Activated T-helper 1 cell treated with anti-CD3 and anti-CD28 coated beads, Interleukin-12 subunit alpha, Interleukin-12 subunit beta, Interleukin-2, Interleukin-4 antibody, amounts not matched to agents 30 ng/mL and 10 ng/mL and 1 ng/mL, durations not matched to agents 14 hours and 24 hours and 36 hours (primary cell): Measurements from ENCODE around the gene TPP2. TPM values are rescaled to one million over a fixed set of nuclear protein-coding genes. Genes with fewer than 3 reads are reported as not detected.
A peak's percentile ranks its signal among the peaks of the same experiment; 100 is the strongest.

Experiments used
- DNase-seq: peaks from one replicate; pipeline ENCODE4 v3.0.0; 2021; ENCODE audit warnings: low spot score
- H3K27ac Mint-ChIP-seq: one replicate; pipeline ENCODE4 v1.8.0; 2021; ENCODE audit warnings: mild to moderate bottlenecking, mixed read lengths
- H3K27me3 Mint-ChIP-seq: one replicate; pipeline ENCODE4 v1.8.0; 2022; ENCODE audit warnings: mild to moderate bottlenecking, moderate library complexity, mixed read lengths; ENCODE audit not compliant: insufficient read depth
- H3K36me3 Mint-ChIP-seq: one replicate; pipeline ENCODE4 v1.8.0; 2021; ENCODE audit warnings: low read depth, mixed read lengths
- H3K4me1 Mint-ChIP-seq: one replicate; pipeline ENCODE4 v1.8.0; 2021; ENCODE audit warnings: low read depth, mixed read lengths
- H3K4me3 Mint-ChIP-seq: one replicate; pipeline ENCODE4 v1.8.0; 2021; ENCODE audit warnings: mild to moderate bottlenecking, moderate library complexity, mixed read lengths
- H3K9me3 Mint-ChIP-seq: one replicate; pipeline ENCODE4 v1.8.0; 2021; ENCODE audit warnings: mixed read lengths
- intact Hi-C: fragments of 100-400 bp; cut with micrococcal nuclease; formaldehyde crosslinking; loops from one replicate; pipeline ENCODE4 v1.15.1; 2024
- total RNA-seq: library from RNA; stranded (reverse); gene quantifications from 2 replicates; pipeline ENCODE4 v1.2.3, GENCODE V29; 2022

TPP2 gene
- 77.0 and 78.9 TPM in 2 replicates for total RNA-seq

DNA sequence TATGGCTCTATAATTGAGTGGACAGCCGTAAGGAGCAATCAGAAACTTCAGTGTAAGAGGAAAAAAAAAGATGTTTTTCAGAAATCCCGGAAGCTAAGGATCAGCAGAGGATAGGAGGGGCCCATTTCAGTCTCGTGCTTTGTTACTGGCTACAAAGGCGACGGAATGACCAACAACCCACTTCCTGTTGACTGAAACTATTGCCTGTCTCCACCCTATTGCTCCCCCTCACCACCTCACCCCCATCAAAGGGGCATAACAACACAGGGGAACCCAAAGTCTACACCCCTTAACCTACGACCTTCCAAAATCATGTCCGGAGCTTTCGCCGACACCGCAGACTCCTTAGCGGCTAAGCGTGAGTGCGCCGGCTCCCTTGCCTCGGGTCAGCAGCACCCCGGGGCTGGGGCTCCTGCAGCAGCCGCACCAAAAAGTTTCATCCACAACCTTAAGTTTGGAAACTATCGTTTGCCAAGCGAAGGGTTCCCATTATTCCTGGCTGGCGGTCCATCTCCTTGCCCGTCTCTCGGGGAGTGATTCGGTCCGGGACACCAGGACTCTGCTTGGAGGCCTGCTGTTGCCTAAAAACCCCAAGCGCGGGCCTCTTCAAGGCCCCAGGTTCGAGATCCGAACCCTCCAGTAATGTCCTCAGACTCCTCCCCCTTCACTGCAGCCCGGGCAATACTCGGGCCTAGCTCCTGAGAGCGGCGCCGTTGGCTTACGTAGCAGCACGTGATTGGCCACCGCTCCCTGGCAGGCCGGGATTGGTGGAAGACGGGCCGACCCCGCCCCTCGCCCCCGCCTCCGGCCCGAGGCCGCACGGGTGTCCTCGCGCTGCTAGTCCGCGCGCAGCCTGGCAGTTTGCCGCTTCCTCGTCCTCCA, at the start of gene TPP2:
TSS of gene TPP2 (plus strand) at position 840 of the 882 bp plus-strand sequence. CDS start 53 bp downstream, outside the sequence.
- H3K27ac Mint-ChIP-seq = peak within 1 kb of the TSS; percentile 97
- DNase-seq = peak; percentile 98
- no peaks in the 10 kb centered on the region for H3K9me3 Mint-ChIP-seq
- peak within 1 kb of the TSS; percentile 95 for H3K4me3 Mint-ChIP-seq
- intact Hi-C loops = loop anchor here (1.0 to 2.0 kb wide), 8 partner anchors 13 to 1922 kb away; partner anchors contain the start of genes TEX30 and TMTC4
- H3K4me1 Mint-ChIP-seq = peaks cover 72% of the 10 kb centered on the region
- peaks cover 10% of the 10 kb centered on the region for H3K36me3 Mint-ChIP-seq
- H3K27me3 Mint-ChIP-seq = no peaks in the 10 kb centered on the region

DNA sequence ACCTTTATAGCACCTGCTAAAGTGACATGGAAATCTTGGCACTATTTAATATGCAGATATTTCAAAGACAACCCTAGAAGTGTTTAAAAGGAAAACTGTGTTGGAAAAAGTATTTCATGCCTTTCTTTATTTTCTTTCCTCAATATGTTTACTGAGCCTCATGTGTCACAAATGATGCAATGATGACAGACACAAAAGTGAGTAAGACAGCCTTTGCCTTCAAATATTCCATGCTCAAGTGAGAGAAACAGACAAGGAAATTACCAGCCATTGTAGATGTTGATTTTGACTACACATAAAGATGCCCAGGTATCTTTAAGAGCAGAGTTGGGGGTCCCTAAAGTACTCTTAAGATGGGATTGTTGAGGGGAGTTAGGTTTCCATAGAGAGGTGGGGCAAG, 48.0 kb upstream of the TPP2 start:
- peaks cover 9% of the 10 kb centered on the region for H3K27me3 Mint-ChIP-seq
- intact Hi-C loops = no loop called here
- no peaks in the 10 kb centered on the region for H3K9me3 Mint-ChIP-seq
- DNase-seq = no peak
- H3K4me1 Mint-ChIP-seq = no peaks in the 10 kb centered on the region
- no peak overlapping the region for H3K4me3 Mint-ChIP-seq
- H3K36me3 Mint-ChIP-seq = no peaks in the 10 kb centered on the region
- H3K27ac Mint-ChIP-seq = no peak overlapping the region

GRCh38 chr13:102550507-102550906, 46.3 kb upstream of the TPP2 start:
- Mint-ChIP-seq H3K4me3 (no peak overlapping the region), H3K36me3 (no peaks in the 10 kb centered on the region), H3K27me3 (peaks cover 11% of the 10 kb centered on the region), H3K4me1 (no peaks in the 10 kb centered on the region), H3K9me3 (no peaks in the 10 kb centered on the region), H3K27ac (no peak overlapping the region)
- intact Hi-C loops = loop anchor here (10.0 kb wide), 2 partner anchors 76 to 1036 kb away; no protein-coding TSS in a partner anchor
- no peak for DNase-seq

DNA sequence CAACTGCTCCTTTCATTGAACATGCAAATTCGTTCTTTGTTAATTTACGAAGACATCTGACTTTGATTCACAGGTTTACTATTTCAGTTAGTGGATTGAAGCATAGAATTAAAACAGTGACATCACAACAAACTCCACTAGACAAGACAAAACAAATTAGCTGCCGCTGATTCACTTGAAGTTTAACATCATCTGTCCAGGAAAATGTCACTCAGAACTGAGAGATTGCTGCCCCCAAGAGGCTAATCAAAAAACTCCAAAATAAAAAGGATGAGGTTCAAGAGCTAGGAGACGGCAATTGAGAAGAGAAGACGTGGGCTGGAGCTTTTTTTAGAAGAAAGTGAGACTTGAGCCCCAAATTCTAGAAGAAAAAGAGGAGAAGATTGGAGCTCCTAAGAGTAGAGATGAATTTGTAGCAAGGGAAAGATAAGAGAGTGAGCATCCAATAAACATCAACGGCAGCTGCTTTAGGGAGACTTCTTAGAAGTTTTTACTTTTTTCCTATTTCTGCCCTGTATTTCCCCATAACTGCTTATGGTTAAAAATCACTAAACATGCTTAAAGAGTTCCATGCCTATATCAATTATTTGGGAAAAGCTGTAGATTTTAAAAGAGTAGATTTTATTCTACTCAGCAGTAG, 40.8 kb upstream of the TPP2 start:
- Mint-ChIP-seq H3K27me3 (peaks cover 9% of the 10 kb centered on the region), H3K27ac (no peak overlapping the region), H3K4me1 (no peaks in the 10 kb centered on the region), H3K9me3 (no peaks in the 10 kb centered on the region), H3K36me3 (no peaks in the 10 kb centered on the region), H3K4me3 (no peak overlapping the region)
- DNase-seq = no peak
- intact Hi-C loops = loop anchor here (1.0 to 10.0 kb wide), 5 partner anchors 81 to 1411 kb away; no protein-coding TSS in a partner anchor

DNA sequence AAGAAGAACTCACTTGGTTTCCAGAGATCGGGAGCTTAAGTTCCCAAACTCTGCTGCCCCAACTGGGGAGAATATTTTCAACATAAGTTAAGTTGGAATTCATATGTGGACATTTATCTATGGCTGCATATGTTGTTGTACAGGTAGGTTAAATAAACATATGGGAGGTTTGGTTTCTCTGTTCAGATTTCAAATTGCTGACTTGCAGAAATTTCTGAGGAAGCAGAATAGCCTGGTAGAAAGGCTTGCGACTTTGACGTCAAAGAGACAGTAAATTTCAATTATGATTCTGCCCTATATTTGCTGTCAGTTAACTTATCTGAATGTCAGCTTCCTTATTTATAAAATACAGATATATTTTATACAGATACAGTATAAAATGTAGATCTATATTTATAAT, 40.0 kb upstream of the TPP2 start:
- H3K9me3 Mint-ChIP-seq = no peaks in the 10 kb centered on the region

DNA sequence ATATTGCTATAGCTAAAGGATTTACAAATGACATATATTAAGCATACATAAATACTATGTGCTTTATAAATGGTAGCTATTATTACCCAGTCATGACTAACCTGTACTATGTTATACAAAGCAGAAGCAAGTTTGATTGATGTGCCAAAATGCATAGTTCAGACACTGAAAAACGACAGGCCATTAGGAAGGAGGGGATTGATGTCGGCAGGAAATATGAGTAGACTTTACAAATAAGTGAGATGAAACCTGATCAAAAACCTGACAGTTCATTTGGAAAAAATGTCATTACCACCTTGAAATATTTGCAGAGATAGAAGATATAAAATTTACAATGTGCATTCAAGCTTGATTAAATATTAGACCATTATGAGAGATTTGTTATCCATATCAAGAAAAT, 38.8 kb upstream of the TPP2 start:
- Mint-ChIP-seq H3K9me3 (no peaks in the 10 kb centered on the region), H3K4me1 (no peaks in the 10 kb centered on the region), H3K4me3 (no peak overlapping the region), H3K27ac (no peak overlapping the region), H3K36me3 (no peaks in the 10 kb centered on the region), H3K27me3 (peaks cover 15% of the 10 kb centered on the region)
- intact Hi-C loops = loop anchor here (5.0 to 10.0 kb wide), 3 partner anchors 83 to 1043 kb away; no protein-coding TSS in a partner anchor
- DNase-seq = no peak

More for the DNA sequence above, 40.0 kb upstream of the TPP2 start:
- no peak overlapping the region for H3K4me3 Mint-ChIP-seq
- no peak overlapping the region for H3K27ac Mint-ChIP-seq
- DNase-seq = no peak
- H3K4me1 Mint-ChIP-seq = no peaks in the 10 kb centered on the region
- peaks cover 11% of the 10 kb centered on the region for H3K27me3 Mint-ChIP-seq
- H3K36me3 Mint-ChIP-seq = no peaks in the 10 kb centered on the region
- intact Hi-C loops = loop anchor here (1.0 to 10.0 kb wide), 5 partner anchors 82 to 1412 kb away; no protein-coding TSS in a partner anchor

DNA sequence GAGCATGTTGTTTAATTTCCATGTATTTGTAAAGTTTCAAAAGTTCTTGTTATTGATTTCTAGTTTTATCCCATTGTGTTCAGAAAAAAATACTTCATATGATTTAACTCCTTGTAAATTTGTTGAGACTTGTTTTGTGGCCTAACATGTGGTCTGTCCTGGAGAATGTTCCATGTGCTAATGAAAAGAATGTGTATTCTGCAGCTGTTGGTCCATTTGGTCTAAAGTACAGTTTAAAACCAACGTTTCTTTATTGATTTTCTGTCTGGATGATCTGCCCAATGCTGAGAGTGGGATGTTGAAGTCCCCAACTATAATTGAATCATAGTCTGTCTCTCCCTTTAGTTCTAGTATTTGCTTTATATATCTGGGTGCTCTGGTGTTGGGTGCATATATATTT, 34.9 kb upstream of the TPP2 start:
- Mint-ChIP-seq H3K27ac (no peak overlapping the region), H3K4me3 (no peak overlapping the region), H3K4me1 (no peaks in the 10 kb centered on the region), H3K27me3 (peaks cover 15% of the 10 kb centered on the region), H3K9me3 (no peaks in the 10 kb centered on the region), H3K36me3 (no peaks in the 10 kb centered on the region)
- intact Hi-C loops = no loop called here
- DNase-seq = no peak

DNA sequence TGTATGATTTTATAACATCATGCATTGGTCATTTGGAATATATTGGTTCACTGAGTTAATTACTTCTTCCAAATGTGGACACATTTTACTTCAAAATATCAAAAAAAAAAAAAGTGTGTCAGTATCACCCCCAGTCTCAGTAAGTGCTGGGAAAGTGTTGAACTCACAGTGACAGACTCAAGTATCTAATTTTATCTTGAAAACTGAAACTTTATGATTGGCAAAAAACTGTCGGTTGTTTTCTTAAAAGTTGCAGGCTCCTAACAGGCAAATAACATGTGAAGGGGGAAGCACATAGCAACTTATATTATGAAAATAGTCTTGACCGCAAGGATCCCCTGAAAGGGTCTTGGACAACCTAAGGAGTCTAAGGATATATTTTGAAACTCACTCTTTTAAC, 33.5 kb upstream of the TPP2 start:
- DNase-seq = no peak
- intact Hi-C loops = no loop called here
- Mint-ChIP-seq H3K27ac (no peak overlapping the region), H3K27me3 (peaks cover 13% of the 10 kb centered on the region), H3K36me3 (no peaks in the 10 kb centered on the region), H3K9me3 (no peaks in the 10 kb centered on the region), H3K4me1 (no peaks in the 10 kb centered on the region), H3K4me3 (no peak overlapping the region)

DNA sequence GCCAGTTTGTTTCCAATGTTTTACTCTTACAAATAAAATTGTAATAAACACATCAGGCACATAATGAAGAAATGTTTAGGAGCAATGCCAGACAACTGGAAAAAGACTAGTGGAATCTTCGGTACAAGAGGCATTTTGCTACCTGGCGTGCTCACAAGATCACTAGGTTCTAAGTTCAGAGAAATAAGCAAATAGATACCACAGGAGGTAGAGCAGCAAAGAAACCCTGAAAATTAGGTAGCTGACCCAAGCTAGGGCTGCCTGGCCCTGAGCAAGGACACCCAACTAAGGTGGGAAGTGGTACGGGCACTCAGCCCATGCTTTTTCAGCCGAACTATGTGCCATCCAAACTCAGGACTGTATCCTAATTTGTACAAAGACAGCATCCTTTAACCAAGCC, 32.2 kb upstream of the TPP2 start:
- Mint-ChIP-seq H3K27ac (no peak overlapping the region), H3K4me1 (no peaks in the 10 kb centered on the region), H3K9me3 (no peaks in the 10 kb centered on the region), H3K27me3 (peaks cover 13% of the 10 kb centered on the region), H3K4me3 (no peak overlapping the region), H3K36me3 (no peaks in the 10 kb centered on the region)
- intact Hi-C loops = no loop called here
- DNase-seq = no peak

DNA sequence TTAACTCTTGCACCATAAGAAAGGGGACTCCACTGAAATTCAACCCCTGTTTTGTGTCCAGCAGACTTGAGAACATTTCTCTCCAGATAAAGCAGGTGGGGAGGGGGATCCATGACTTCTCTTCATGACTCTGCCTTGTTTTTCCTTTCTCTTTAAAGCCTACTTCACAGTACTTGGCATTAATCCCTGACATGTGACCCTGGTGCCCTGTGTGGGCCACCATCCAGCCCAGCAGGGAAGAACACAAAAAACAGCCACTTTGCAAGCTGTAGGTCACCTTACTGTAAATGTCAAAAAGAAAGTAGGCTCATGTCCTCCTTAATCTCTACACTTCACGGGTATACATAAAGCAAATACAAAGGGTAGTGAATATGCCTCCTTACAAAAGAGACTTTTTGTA, 30.3 kb upstream of the TPP2 start:
- intact Hi-C loops = no loop called here
- H3K36me3 Mint-ChIP-seq = no peaks in the 10 kb centered on the region

GRCh38 chr13:102567857-102568256, 28.9 kb upstream of the TPP2 start:
- no peaks in the 10 kb centered on the region for H3K9me3 Mint-ChIP-seq
- H3K4me1 Mint-ChIP-seq = no peaks in the 10 kb centered on the region
- H3K27ac Mint-ChIP-seq = no peak overlapping the region
- intact Hi-C loops = no loop called here
- no peaks in the 10 kb centered on the region for H3K36me3 Mint-ChIP-seq
- no peak for DNase-seq
- H3K4me3 Mint-ChIP-seq = no peak overlapping the region
- peaks cover 23% of the 10 kb centered on the region for H3K27me3 Mint-ChIP-seq

More for the DNA sequence above, 30.3 kb upstream of the TPP2 start:
- H3K4me3 Mint-ChIP-seq = no peak overlapping the region
- no peak for DNase-seq
- peaks cover 21% of the 10 kb centered on the region for H3K27me3 Mint-ChIP-seq
- H3K9me3 Mint-ChIP-seq = no peaks in the 10 kb centered on the region
- H3K4me1 Mint-ChIP-seq = no peaks in the 10 kb centered on the region
- no peak overlapping the region for H3K27ac Mint-ChIP-seq

- H3K36me3 Mint-ChIP-seq = no peaks in the 10 kb centered on the region
Observed at GRCh38 chr13:102569488-102569887, 27.3 kb upstream of the TPP2 start.

GRCh38 chr13:102571075-102571474, 25.7 kb upstream of the TPP2 start:
- no peak overlapping the region for H3K4me3 Mint-ChIP-seq
- H3K27me3 Mint-ChIP-seq = peaks cover 25% of the 10 kb centered on the region
- H3K27ac Mint-ChIP-seq = no peak overlapping the region
- no peak for DNase-seq
- H3K9me3 Mint-ChIP-seq = no peaks in the 10 kb centered on the region
- H3K4me1 Mint-ChIP-seq = no peaks in the 10 kb centered on the region
- intact Hi-C loops = loop anchor here (10.0 kb wide), 1 partner anchor 1664 kb away; no protein-coding TSS in a partner anchor
- H3K36me3 Mint-ChIP-seq = no peaks in the 10 kb centered on the region

More at GRCh38 chr13:102569488-102569887, 27.3 kb upstream of the TPP2 start:
- peaks cover 23% of the 10 kb centered on the region for H3K27me3 Mint-ChIP-seq
- H3K9me3 Mint-ChIP-seq = no peaks in the 10 kb centered on the region
- H3K4me1 Mint-ChIP-seq = no peaks in the 10 kb centered on the region
- no peak for DNase-seq
- no peak overlapping the region for H3K27ac Mint-ChIP-seq
- intact Hi-C loops = no loop called here
- H3K4me3 Mint-ChIP-seq = no peak overlapping the region
